K562 (cell line): ENCODE data around the gene SLC25A18. TPM values are rescaled to one million over a fixed set of nuclear protein-coding genes. Genes with fewer than 3 reads are reported as not detected.

Source experiments
- ATAC-seq: fragments of 200-7000 bp; cut with Tn5 transposase; 3 replicates; pipeline ENCODE4 v1.9.1; 2020; ENCODE audit warnings: moderate library complexity
- BruUV-seq: library from RNA; stranded (reverse); fragments of 400-500 nt; replicated peaks from 2 replicates; lab custom pipeline; 2021; lab: Mats Ljungman, UMichigan
- CTCF ChIA-PET: fragments of 300-600 bp; formaldehyde crosslinking; extraction: SDS; loops from one replicate; lab custom pipeline; 2021; ENCODE audit warnings: low intra/inter-chr PET ratio; lab: Yijun Ruan, JAX
- POLR2A ChIA-PET: fragments of 300-600, 350-650 bp; sonication (Branson Sonifier 250); formaldehyde crosslinking; extraction: SDS; loops from one replicate; lab custom pipeline; 2021; ENCODE audit warnings: antibody characterized with exemption, inconsistent platforms; lab: Yijun Ruan, JAX
- DNase-seq, 4 experiments: peaks; one replicate each; pipeline versions ENCODE4 v3.0.0 to v3.0.0-alpha.2; 2011 to 2018; ENCODE audit warnings: low spot score in 3 of 4, mixed read lengths in 3 of 4; ENCODE audit errors: extremely low read depth in 1 of 4
- FAIRE-seq: peaks from 2 replicates; lab custom pipeline; 2011; peaks lifted over from hg19 to GRCh38; lab: Jason Lieb, UNC
- H2AFZ ChIP-seq: 2 replicates; pipeline ENCODE4 v1.6.0; 2011; ENCODE audit warnings: low read depth, low read length, control low read depth, inconsistent platforms
- H3K27ac ChIP-seq: fragments of 200-600 bp; 3 replicates; pipeline ENCODE4 v1.8.0; 2011; ENCODE audit warnings: low read depth, mild to moderate bottlenecking, control low read depth, inconsistent platforms, low read length, moderate library complexity, mixed read lengths; ENCODE audit errors: extremely low read depth
- H3K27me3 ChIP-seq, 2 experiments: fragments of 300-600 bp in 1 of 2; 2 replicates in 1 of 2; 3 replicates in 1 of 2; pipeline versions ENCODE4 v1.6.0 to v1.8.0; 2011; ENCODE audit warnings: inconsistent platforms in 2 of 2, low read length in 2 of 2, mild to moderate bottlenecking in 1 of 2, mixed read lengths in 1 of 2, moderate library complexity in 1 of 2; ENCODE audit not compliant: control insufficient read depth in 2 of 2, insufficient read depth in 2 of 2
- H3K36me3 ChIP-seq: fragments of 300-600 bp; 3 replicates; pipeline ENCODE4 v1.8.0; 2011; ENCODE audit warnings: mild to moderate bottlenecking, low read length, inconsistent platforms; ENCODE audit not compliant: control insufficient read depth, insufficient read depth
- H3K4me1 ChIP-seq, 2 experiments: fragments of 200-600 bp in 1 of 2; replicated peaks in 1 of 2; 2 replicates in 1 of 2; 3 replicates in 1 of 2; pipeline versions ENCODE4 v1.5.1 to v1.8.0; 2011; ENCODE audit warnings: inconsistent platforms in 2 of 2, low read length in 2 of 2, mild to moderate bottlenecking in 1 of 2, mixed read lengths in 1 of 2, moderate library complexity in 1 of 2; ENCODE audit not compliant: control insufficient read depth in 2 of 2, insufficient read depth in 2 of 2
- H3K4me2 ChIP-seq: 2 replicates; pipeline ENCODE4 v1.6.1; 2011; ENCODE audit warnings: low read length, control low read depth, inconsistent platforms, mixed read lengths; ENCODE audit not compliant: insufficient read depth
- H3K4me3 ChIP-seq: fragments of 200-600 bp; sonication (generic), shearing (Covaris generic); 2 replicates; pipeline ENCODE4 v1.5.1; 2016; ENCODE audit warnings: control low read depth, inconsistent platforms
- H3K79me2 ChIP-seq: fragments of 200-600 bp; 3 replicates; pipeline ENCODE4 v1.8.0; 2011; ENCODE audit warnings: low read length, inconsistent platforms; ENCODE audit not compliant: control insufficient read depth, insufficient read depth
- H3K9ac ChIP-seq, 2 experiments: 2 replicates each; pipeline versions ENCODE4 v1.6.0 to v1.6.1; 2011; ENCODE audit warnings: low read depth in 2 of 2, low read length in 2 of 2, control low read depth in 1 of 2, inconsistent platforms in 1 of 2, mild to moderate bottlenecking in 1 of 2, mixed read lengths in 1 of 2; ENCODE audit not compliant: insufficient read depth in 1 of 2
- H3K9me1 ChIP-seq: one replicate; pipeline ENCODE4 v1.6.0; 2011; ENCODE audit warnings: inconsistent platforms, mild to moderate bottlenecking, low read length, moderate library complexity; ENCODE audit not compliant: control insufficient read depth, insufficient read depth
- H3K9me3 ChIP-seq: replicated peaks from 2 replicates; pipeline ENCODE4 v1.5.1; 2011; ENCODE audit warnings: low read depth, low read length, inconsistent platforms; ENCODE audit not compliant: control insufficient read depth, insufficient read depth
- H4K20me1 ChIP-seq: replicated peaks from 2 replicates; pipeline ENCODE4 v1.6.1; 2011; ENCODE audit warnings: low read length, inconsistent platforms, mixed read lengths; ENCODE audit not compliant: control insufficient read depth, insufficient read depth
- CHD1 ChIP-seq: fragments of 200-600 bp; sonication (generic); IDR thresholded peaks from one replicate; pipeline ENCODE4 v1.6.1; 2012; ENCODE audit warnings: mild to moderate bottlenecking, moderate library complexity, low read length, inconsistent platforms
- DPF2 ChIP-seq: fragments of 450-650 bp; IDR thresholded peaks from 2 replicates; pipeline ENCODE4 v1.6.1; 2016
- ELF4 ChIP-seq: fragments of 450-650 bp; formaldehyde crosslinking; IDR thresholded peaks from 2 replicates; pipeline ENCODE4 v1.4.0; 2022; ENCODE audit warnings: missing genetic modification characterization
- FOXA1 ChIP-seq: fragments of 450-650 bp; IDR thresholded peaks from 2 replicates; pipeline ENCODE4 v1.6.1; 2016; ENCODE audit warnings: mild to moderate bottlenecking, borderline replicate concordance
- NFATC3 ChIP-seq: fragments of 450-650 bp; IDR thresholded peaks from 2 replicates; pipeline ENCODE4 v1.6.1; 2017; ENCODE audit warnings: mild to moderate bottlenecking
- ZBTB9 ChIP-seq: fragments of 450-650 bp; formaldehyde crosslinking; IDR thresholded peaks from 2 replicates; pipeline ENCODE4 v1.4.0; 2020; ENCODE audit warnings: mild to moderate bottlenecking, moderate library complexity
- ZNF347 ChIP-seq: fragments of 450-650 bp; formaldehyde crosslinking; IDR thresholded peaks from 2 replicates; pipeline ENCODE4 v1.4.0; 2020; ENCODE audit warnings: low read depth, mild to moderate bottlenecking, moderate library complexity
- ZNF707 ChIP-seq: fragments of 250-450 bp; sonication (Bioruptor Pico); conservative IDR thresholded peaks from 2 replicates; pipeline ENCODE4 v1.8.0; 2022; ENCODE audit warnings: inconsistent platforms, mild to moderate bottlenecking, moderate library complexity
- ZNF76 ChIP-seq: fragments of 250-450 bp; sonication (Bioruptor Pico); IDR thresholded peaks from 2 replicates; pipeline ENCODE4 v1.4.0; 2020; ENCODE audit warnings: mild to moderate bottlenecking, moderate library complexity, borderline replicate concordance
- WGBS: fragments of 100-300 bp; shearing (Covaris generic); methylation state at CpG from one replicate; pipeline ENCODE4 v1.1.6; 2016; ENCODE audit warnings: low coverage, mixed read lengths; ENCODE audit not compliant: insufficient coverage; ENCODE audit errors: missing lambda C conversion rate; 5-methylcytosine and 5-hydroxymethylcytosine counted together
- in situ Hi-C: fragments of 300-500 bp; cut with MboI; formaldehyde crosslinking; loops from 4 replicates; pipeline ENCODE4 v1.15.0; 2018; ENCODE audit warnings: inconsistent platforms, mixed read lengths
- intact Hi-C: fragments of 100-400 bp; cut with micrococcal nuclease; formaldehyde crosslinking; loops from 2 replicates; pipeline ENCODE4 v1.14.2; 2022
- polyA plus RNA-seq, 8 experiments: library from polyadenylated mRNA; depleted of rRNA in 4 of 8; stranded (reverse) in 5 of 8; unstranded in 3 of 8; fragments of >200 nt; fragmentation: Nextera tagmentation in 2 of 8; fragmentation: Illumina TruSeq in 1 of 8; extraction: Ambion mirVana in 2 of 8; extraction: Trizol in 1 of 8; gene quantifications; 2 replicates each; pipeline versions ENCODE4 v1.2.1 to v1.2.3, GENCODE V29; 2011 to 2014; ENCODE audit warnings: inconsistent platforms in 1 of 8, missing spikeins in 1 of 8
- total RNA-seq, 7 experiments: library from RNA; depleted of rRNA in 6 of 7; stranded (reverse); fragments of >200 nt in 6 of 7; fragmentation: Illumina TruSeq in 2 of 7; extraction: Trizol in 2 of 7; gene quantifications; 2 replicates each; pipeline versions ENCODE4 v1.2.1 to v1.2.3, GENCODE V29; 2011 to 2021; ENCODE audit warnings: low replicate concordance in 1 of 7
- TF ChIP-seq, protein P1 (sequence below): fragments of 450-650 bp; IDR thresholded peaks from 2 replicates; pipeline ENCODE4 v1.6.1; 2016; ENCODE audit warnings: low read depth

The SLC25A18 gene
- total and polyA plus RNA-seq, 9 of the 15 experiments (the other 6 are each of a cell fraction or from before 2014, with no cell fraction given), result 0.04 TPM; not detected in 8

GRCh38 chr22:17559188-17559587 is 4.1 kb upstream of the SLC25A18 start:
- no peaks in the 10 kb centered on the region for H3K9me3 ChIP-seq
- intact Hi-C loops, result loop anchor here (2.0 kb wide), 2 partner anchors 184 to 228 kb away; no protein-coding TSS in a partner anchor
- POLR2A ChIA-PET, result interaction anchor here (1.0 to 1.3 kb wide), 2 partner anchors 13 to 330 kb away, joined by 3 read pairs; no protein-coding TSS in a partner anchor
- BruUV-seq, result no TSS peak
- H3K4me2 ChIP-seq, result no peak overlapping the region
- H3K9ac ChIP-seq, result no peak overlapping the region
- H3K27ac ChIP-seq, result no peak overlapping the region
- CTCF ChIA-PET, result interaction anchor here (0.6 kb wide), 1 partner anchor 333 kb away, joined by 3 read pairs; no protein-coding TSS in a partner anchor
- no peak for ATAC-seq
- H3K79me2 ChIP-seq, result no peaks in the 10 kb centered on the region
- DNase-seq, result no peak
- no peak for FAIRE-seq
- H4K20me1 ChIP-seq, result no peaks in the 10 kb centered on the region
- no peaks in the 10 kb centered on the region for H3K36me3 ChIP-seq
- peaks cover 52% of the 10 kb centered on the region in 2 experiments for H3K27me3 ChIP-seq
- no peaks in the 10 kb centered on the region for H3K9me1 ChIP-seq
- WGBS, result 29% methylated on average over 10 of the region's 10 CpGs
- in situ Hi-C loops, result loop anchor here (10.0 kb wide), 2 partner anchors 176 to 516 kb away; partner anchors contain the start of gene PEX26
- H2AFZ ChIP-seq, result no peak overlapping the region
- no peak overlapping the region for H3K4me3 ChIP-seq
- H3K4me1 ChIP-seq, result 0 out of 5 replicates have a peak, but pooled peaks cover 0 to 4% of the 10 kb centered on the region in 2 experiments
- no peak for TF ChIP-seq FOXA1
- TF ChIP-seq ZBTB9, result no peak
- TF ChIP-seq CHD1, result no peak
- TF ChIP-seq ZNF76 (CRISPR knock-in tag), result no peak
- TF ChIP-seq, protein P1, sequence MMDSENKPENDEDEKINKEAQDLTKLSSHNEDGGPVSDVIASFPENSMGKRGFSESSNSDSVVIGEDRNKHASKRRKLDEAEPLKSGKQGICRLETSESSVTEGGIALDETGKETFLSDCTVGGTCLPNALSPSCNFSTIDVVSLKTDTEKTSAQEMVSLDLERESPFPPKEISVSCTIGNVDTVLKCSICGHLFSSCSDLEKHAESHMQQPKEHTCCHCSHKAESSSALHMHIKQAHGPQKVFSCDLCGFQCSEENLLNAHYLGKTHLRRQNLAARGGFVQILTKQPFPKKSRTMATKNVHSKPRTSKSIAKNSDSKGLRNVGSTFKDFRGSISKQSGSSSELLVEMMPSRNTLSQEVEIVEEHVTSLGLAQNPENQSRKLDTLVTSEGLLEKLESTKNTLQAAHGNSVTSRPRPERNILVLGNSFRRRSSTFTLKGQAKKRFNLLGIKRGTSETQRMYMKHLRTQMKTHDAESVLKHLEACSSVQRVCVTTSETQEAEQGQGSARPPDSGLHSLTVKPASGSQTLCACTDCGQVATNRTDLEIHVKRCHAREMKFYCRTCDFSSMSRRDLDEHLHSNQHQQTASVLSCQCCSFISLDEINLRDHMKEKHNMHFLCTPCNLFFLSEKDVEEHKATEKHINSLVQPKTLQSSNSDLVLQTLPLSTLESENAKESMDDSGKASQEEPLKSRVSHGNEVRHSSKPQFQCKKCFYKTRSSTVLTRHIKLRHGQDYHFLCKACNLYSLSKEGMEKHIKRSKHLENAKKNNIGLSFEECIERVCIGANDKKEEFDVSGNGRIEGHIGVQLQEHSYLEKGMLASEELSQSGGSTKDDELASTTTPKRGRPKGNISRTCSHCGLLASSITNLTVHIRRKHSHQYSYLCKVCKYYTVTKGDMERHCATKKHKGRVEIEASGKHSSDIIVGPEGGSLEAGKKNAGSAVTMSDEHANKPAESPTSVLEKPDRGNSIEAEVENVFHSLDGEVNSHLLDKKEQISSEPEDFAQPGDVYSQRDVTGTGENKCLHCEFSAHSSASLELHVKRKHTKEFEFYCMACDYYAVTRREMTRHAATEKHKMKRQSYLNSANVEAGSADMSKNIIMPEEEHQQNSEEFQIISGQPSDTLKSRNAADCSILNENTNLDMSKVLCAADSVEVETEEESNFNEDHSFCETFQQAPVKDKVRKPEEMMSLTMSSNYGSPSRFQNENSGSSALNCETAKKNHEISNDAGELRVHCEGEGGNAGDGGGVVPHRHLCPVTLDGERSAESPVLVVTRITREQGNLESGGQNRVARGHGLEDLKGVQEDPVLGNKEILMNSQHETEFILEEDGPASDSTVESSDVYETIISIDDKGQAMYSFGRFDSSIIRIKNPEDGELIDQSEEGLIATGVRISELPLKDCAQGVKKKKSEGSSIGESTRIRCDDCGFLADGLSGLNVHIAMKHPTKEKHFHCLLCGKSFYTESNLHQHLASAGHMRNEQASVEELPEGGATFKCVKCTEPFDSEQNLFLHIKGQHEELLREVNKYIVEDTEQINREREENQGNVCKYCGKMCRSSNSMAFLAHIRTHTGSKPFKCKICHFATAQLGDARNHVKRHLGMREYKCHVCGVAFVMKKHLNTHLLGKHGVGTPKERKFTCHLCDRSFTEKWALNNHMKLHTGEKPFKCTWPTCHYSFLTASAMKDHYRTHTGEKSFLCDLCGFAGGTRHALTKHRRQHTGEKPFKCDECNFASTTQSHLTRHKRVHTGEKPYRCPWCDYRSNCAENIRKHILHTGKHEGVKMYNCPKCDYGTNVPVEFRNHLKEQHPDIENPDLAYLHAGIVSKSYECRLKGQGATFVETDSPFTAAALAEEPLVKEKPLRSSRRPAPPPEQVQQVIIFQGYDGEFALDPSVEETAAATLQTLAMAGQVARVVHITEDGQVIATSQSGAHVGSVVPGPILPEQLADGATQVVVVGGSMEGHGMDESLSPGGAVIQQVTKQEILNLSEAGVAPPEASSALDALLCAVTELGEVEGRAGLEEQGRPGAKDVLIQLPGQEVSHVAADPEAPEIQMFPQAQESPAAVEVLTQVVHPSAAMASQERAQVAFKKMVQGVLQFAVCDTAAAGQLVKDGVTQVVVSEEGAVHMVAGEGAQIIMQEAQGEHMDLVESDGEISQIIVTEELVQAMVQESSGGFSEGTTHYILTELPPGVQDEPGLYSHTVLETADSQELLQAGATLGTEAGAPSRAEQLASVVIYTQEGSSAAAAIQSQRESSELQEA, result no peak
- no peak for TF ChIP-seq ZNF347
- no peak for TF ChIP-seq DPF2
- TF ChIP-seq ZNF707 (CRISPR knock-in tag), result no peak
- TF ChIP-seq NFATC3, result no peak
- TF ChIP-seq ELF4 (CRISPR knock-in tag), result no peak
